Body of pancreas (tissue), 4 donors: ENCODE data around the gene CRHR2.

Experiments used
- POLR2A ChIP-seq, 3 donors: fragments of 450-650 bp; IDR thresholded peaks; one replicate each; pipeline ENCODE4 v1.6.1; 2016; ENCODE audit warnings: antibody characterized with exemption in 3 of 3, mild to moderate bottlenecking in 2 of 3
- TF ChIP-seq, protein P1 (sequence below), 7 experiments: fragments of 450-650 bp in 4 of 7; fragments of 200-600 bp in 3 of 7; sonication (generic) in 3 of 7; IDR thresholded peaks; one replicate each; pipeline ENCODE4 v1.5.1; 2016 to 2019; ENCODE audit warnings: antibody characterized with exemption in 7 of 7

DNA sequence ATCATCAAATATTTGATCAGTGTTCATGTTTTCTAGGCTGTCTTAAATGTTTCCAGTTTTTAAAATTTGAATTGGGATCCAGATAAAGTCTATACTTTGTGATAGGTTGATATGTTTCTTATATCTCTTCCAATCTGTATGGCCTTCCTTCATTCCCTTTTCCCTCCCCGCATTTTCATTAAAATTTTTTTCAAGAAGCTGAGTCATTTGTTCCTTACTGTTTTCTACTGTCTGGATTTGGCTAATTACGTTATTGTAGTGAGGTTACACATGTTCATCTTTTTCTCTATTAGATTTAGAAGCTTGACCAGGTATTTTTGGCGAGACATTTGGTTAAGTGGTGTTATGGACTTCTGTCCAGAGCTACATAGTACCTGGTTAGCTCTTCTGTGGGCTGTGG is 76.4 kb downstream of the CRHR2 start:
- no peak for TF ChIP-seq POLR2A (IDR thresholded peaks at IDR 0.05)
- TF ChIP-seq, protein P1, sequence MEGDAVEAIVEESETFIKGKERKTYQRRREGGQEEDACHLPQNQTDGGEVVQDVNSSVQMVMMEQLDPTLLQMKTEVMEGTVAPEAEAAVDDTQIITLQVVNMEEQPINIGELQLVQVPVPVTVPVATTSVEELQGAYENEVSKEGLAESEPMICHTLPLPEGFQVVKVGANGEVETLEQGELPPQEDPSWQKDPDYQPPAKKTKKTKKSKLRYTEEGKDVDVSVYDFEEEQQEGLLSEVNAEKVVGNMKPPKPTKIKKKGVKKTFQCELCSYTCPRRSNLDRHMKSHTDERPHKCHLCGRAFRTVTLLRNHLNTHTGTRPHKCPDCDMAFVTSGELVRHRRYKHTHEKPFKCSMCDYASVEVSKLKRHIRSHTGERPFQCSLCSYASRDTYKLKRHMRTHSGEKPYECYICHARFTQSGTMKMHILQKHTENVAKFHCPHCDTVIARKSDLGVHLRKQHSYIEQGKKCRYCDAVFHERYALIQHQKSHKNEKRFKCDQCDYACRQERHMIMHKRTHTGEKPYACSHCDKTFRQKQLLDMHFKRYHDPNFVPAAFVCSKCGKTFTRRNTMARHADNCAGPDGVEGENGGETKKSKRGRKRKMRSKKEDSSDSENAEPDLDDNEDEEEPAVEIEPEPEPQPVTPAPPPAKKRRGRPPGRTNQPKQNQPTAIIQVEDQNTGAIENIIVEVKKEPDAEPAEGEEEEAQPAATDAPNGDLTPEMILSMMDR (IDR thresholded peaks at IDR 0.05) = no peak
